Uterus (tissue), 4 donors: ENCODE results near the gene CLDND2. TPM values are rescaled to one million over a fixed set of nuclear protein-coding genes. Genes with fewer than 3 reads are reported as not detected.

Source experiments
- DNase-seq, 2 donors: peaks; one replicate each; pipeline ENCODE4 v3.0.0-alpha.2; 2019 to 2020
- H3K27ac ChIP-seq, 2 donors: fragments of 200-600 bp; sonication (generic); 1 replicate in 1 of 2; 2 replicates in 1 of 2; pipeline ENCODE4 v1.5.1; 2016 to 2018
- H3K27me3 ChIP-seq, 2 donors: fragments of 200-600 bp; sonication (generic); one replicate each; pipeline ENCODE4 v1.5.1; 2018 to 2019; ENCODE audit warnings: control low read depth in 1 of 2
- H3K36me3 ChIP-seq, 2 donors: fragments of 200-600 bp; sonication (generic); one replicate each; pipeline ENCODE4 v1.5.1; 2019; ENCODE audit warnings: control low read depth in 1 of 2
- H3K4me1 ChIP-seq, 2 donors: fragments of 200-600 bp; sonication (generic); one replicate each; pipeline ENCODE4 v1.5.1; 2018 to 2019; ENCODE audit warnings: control low read depth in 1 of 2
- H3K4me3 ChIP-seq, 2 donors: fragments of 200-600 bp; sonication (generic); 1 replicate in 1 of 2; 2 replicates in 1 of 2; pipeline ENCODE4 v1.5.1; 2018 to 2019; ENCODE audit warnings: mild to moderate bottlenecking in 1 of 2
- H3K9me3 ChIP-seq, 2 donors: fragments of 200-600 bp; sonication (generic); one replicate each; pipeline ENCODE4 v1.5.1; 2019; ENCODE audit warnings: control low read depth in 1 of 2
- POLR2A ChIP-seq, 2 donors: fragments of 450-650 bp; IDR thresholded peaks; one replicate each; pipeline ENCODE4 v1.6.1; 2016; ENCODE audit warnings: antibody characterized with exemption in 2 of 2, mild to moderate bottlenecking in 1 of 2, moderate library complexity in 1 of 2
- intact Hi-C: fragments of 100-400 bp; cut with DNase I; formaldehyde crosslinking; loops from one replicate; pipeline ENCODE4 v1.15.1; 2023; ENCODE audit warnings: low total_unique reads
- total RNA-seq, 4 donors: library from RNA; depleted of rRNA in 3 of 4; stranded (reverse); fragments of >200 nt in 3 of 4; gene quantifications; one replicate each; pipeline versions ENCODE4 v1.1.0 to v1.2.4, GENCODE V29; 2014 to 2023
- TF ChIP-seq, protein P1 (sequence below), 4 experiments: fragments of 200-600 bp in 2 of 4; fragments of 450-650 bp in 2 of 4; sonication (generic) in 2 of 4; IDR thresholded peaks; one replicate each; pipeline ENCODE4 v1.5.1; 2016 to 2019; ENCODE audit warnings: antibody characterized with exemption in 4 of 4, mild to moderate bottlenecking in 2 of 4, moderate library complexity in 1 of 4
- donor health status: DM: yes; HTN: yes; CAD: no.

CLDND2 gene
- total RNA-seq, 4 donors from 2014 or later: 1.2 TPM; not detected in 3

DNA sequence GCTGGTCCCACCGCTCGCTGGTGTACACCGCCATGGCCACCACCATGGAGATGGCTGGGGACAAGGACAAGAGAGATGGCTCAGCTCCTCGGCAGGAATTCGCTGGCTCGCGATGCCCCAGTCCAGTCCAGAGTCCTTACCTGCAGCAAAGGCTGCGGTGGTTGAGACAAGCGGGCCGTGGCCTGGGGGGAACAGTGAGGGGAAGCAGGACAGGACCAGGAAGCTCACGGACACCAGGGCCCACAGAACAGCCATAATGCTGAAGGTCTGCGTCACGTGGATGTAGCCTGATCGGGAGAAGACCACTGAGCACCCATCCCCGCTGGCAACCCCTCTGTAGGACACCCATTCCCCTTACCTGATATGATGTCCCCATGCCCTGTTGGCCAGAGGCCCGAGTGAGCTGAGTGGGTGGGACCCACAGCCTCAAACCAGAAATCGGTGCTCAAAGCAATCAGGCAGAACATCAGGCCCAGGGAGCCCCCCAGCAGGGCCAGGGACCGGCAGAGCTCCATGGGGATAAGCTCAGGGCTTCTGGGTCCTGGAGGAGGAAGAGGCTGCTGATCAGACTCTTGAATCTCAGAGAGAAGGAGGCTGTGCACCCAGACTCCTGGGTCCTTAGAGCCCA lies 3.3 kb upstream of the CLDND2 start:
- Histone ChIP-seq H3K4me1 (no peaks in the 10 kb centered on the region), H3K27ac (no peak overlapping the region), H3K36me3 (no peaks in the 10 kb centered on the region), H3K27me3 (no peaks in the 10 kb centered on the region), H3K4me3 (no peak overlapping the region), H3K9me3 (no peaks in the 10 kb centered on the region)
- no peak for DNase-seq
- TF ChIP-seq POLR2A (IDR thresholded peaks at IDR 0.05): no peak
- TF ChIP-seq, protein P1, sequence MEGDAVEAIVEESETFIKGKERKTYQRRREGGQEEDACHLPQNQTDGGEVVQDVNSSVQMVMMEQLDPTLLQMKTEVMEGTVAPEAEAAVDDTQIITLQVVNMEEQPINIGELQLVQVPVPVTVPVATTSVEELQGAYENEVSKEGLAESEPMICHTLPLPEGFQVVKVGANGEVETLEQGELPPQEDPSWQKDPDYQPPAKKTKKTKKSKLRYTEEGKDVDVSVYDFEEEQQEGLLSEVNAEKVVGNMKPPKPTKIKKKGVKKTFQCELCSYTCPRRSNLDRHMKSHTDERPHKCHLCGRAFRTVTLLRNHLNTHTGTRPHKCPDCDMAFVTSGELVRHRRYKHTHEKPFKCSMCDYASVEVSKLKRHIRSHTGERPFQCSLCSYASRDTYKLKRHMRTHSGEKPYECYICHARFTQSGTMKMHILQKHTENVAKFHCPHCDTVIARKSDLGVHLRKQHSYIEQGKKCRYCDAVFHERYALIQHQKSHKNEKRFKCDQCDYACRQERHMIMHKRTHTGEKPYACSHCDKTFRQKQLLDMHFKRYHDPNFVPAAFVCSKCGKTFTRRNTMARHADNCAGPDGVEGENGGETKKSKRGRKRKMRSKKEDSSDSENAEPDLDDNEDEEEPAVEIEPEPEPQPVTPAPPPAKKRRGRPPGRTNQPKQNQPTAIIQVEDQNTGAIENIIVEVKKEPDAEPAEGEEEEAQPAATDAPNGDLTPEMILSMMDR (IDR thresholded peaks at IDR 0.05): no peak
- intact Hi-C loops: no loop called here

DNA sequence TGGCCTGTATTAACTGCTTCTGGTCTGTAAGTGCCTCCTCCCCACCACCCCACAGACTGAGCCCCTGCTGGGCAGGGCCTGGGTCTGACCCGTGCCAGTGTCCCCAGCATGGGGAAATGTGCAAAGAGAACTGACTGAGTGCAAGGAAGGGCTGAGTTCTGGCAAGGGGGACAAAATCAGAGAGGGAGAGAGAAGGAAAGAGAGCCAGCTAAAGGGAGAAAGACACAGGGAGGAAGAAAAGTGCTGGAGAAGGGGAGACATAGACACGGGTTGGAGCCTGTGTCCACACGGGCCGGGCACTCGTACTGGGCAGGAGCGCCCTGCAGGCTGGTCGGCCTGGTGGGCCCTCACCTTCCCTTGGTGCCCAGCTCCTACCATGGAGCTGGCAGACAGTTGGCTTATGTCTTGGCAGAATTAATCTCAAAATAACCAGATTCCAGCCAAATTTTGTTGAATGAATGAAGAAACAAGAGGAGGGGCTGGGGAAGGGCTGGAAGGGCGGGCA lies 2.4 kb upstream of the CLDND2 start:
- TF ChIP-seq, protein P1 (IDR thresholded peaks at IDR 0.05): no peak
- TF ChIP-seq POLR2A (IDR thresholded peaks at IDR 0.05): no peak
- Histone ChIP-seq H3K27me3 (no peaks in the 10 kb centered on the region), H3K4me3 (no peak overlapping the region), H3K4me1 (no peaks in the 10 kb centered on the region), H3K9me3 (no peaks in the 10 kb centered on the region), H3K27ac (no peak overlapping the region), H3K36me3 (no peaks in the 10 kb centered on the region)
- DNase-seq: no peak
- intact Hi-C loops: no loop called here

DNA sequence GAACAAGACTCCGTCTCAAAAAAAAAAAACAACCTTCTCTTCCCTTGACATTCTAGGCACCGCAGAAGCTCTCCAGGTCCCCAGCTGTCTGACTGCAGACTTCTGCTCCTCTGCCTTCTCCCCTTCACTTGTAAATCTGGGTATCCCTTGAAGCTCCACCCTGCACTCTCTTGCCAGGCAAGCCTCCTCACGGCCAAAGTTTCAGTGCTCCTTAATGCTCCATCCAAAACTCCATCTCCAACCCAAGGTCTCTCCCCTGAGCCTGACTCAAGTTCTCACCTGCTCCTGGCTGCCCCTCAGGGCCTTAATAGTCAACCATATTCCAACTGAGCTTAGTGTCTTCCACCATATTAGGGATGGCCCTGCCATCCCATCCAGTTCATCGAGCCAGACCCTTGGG lies 1.4 kb upstream of the CLDND2 start:
- DNase-seq: no peak
- intact Hi-C loops: no loop called here
- no peak overlapping the region for H3K4me3 ChIP-seq
- H3K4me1 ChIP-seq: no peaks in the 10 kb centered on the region
- no peak overlapping the region for H3K27ac ChIP-seq
- H3K27me3 ChIP-seq: no peaks in the 10 kb centered on the region
- H3K36me3 ChIP-seq: no peaks in the 10 kb centered on the region
- H3K9me3 ChIP-seq: no peaks in the 10 kb centered on the region
- no peak for TF ChIP-seq POLR2A (IDR thresholded peaks at IDR 0.05)
- TF ChIP-seq, protein P1 (IDR thresholded peaks at IDR 0.05): no peak

DNA sequence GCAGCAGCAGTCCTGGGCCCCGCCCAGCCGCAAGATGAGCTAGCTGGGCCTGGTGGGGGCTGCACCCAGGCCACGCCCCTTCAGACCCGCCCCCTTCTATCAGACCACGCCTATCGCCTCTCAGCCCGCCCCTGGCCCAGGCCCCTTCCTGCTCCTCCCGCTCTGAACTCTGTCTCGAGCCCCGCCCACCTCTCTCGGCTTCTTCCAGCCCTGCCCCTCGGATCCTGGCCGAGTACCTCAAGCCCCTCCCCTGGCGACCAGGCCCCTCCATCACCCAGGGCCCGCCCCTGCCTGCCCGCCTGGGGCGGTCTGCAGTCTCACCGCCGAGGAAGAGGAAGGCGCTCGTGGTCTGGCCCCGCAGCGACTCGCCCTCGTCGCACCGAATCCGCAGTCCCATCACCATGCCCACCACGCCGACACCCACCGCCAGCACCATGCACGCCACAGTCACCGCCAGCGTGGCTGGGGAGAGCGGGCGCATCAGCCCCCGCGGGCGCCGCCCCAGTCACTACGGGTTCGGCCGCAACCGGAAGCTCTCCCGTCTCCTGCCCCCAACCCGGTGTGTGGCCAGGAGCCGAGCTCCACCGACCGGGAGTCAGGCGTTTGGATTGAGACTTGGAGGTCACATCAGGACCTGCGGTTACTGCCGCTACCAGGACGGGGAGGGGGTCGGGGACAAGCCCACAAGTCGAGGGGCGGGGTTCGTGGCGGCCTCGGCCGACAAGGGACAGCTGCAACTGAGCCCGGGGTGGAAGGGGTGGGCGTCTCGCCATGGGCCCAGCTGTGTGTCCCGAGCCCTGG lies 1.0 kb downstream of the CLDND2 start:
- Histone ChIP-seq H3K4me3 (peak overlapping the region; percentile 77 to 81), H3K36me3 (no peaks in the 10 kb centered on the region), H3K4me1 (no peaks in the 10 kb centered on the region), H3K9me3 (no peaks in the 10 kb centered on the region), H3K27me3 (no peaks in the 10 kb centered on the region), H3K27ac (peak overlapping the region; percentile 90 to 97)
- TF ChIP-seq, protein P1 (IDR thresholded peaks at IDR 0.05): peak in 1 of 4 experiments; percentile 37
- no peak for TF ChIP-seq POLR2A (IDR thresholded peaks at IDR 0.05)
- intact Hi-C loops: no loop called here
- DNase-seq: peak; percentile 100

DNA sequence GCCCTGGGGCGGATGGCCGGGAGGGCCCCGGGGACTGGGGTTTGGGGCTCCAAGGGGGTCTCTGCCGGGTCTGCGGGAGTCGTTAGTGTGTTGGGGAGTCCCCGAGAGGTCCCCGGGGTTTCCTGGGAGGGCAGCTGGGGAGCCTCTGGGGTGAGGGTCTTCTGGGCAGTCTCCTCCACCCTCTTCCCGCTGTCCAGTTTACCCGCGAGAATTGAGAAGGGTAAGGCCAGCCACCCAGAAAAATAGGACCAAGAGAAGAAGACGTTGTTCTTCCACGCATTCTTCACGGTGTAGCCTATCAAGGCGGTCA lies 1.6 kb downstream of the CLDND2 start:
- Histone ChIP-seq H3K4me1 (no peaks in the 10 kb centered on the region), H3K36me3 (no peaks in the 10 kb centered on the region), H3K27ac (peak overlapping the region; percentile 90 to 97), H3K27me3 (no peaks in the 10 kb centered on the region), H3K9me3 (no peaks in the 10 kb centered on the region), H3K4me3 (peak overlapping the region; percentile 77 to 81)
- TF ChIP-seq, protein P1 (IDR thresholded peaks at IDR 0.05): peak in 1 of 4 experiments; percentile 4
- peak; percentile 92 to 95 for TF ChIP-seq POLR2A (IDR thresholded peaks at IDR 0.05)
- intact Hi-C loops: no loop called here
- no peak for DNase-seq
